OCI-LY7 (cell line): Measurements from ENCODE around the gene ZNF44. TPM values are rescaled to one million over a fixed set of nuclear protein-coding genes. Genes with fewer than 3 reads are reported as not detected.

Experiments
- BruUV-seq: library from RNA; stranded (reverse); fragments of 400-500 nt; replicated peaks from 2 replicates; lab custom pipeline; 2021; lab: Mats Ljungman, UMichigan
- CTCF ChIA-PET: fragments of 300-600 bp; sonication (Branson Sonifier 250); formaldehyde crosslinking; loops from one replicate; lab custom pipeline; 2022; ENCODE audit warnings: antibody characterized with exemption; ENCODE audit not compliant: unreplicated experiment; lab: Charles Lee
- POLR2A ChIA-PET: fragments of 300-600 bp; sonication (Branson Sonifier 250); formaldehyde crosslinking; loops from one replicate; lab custom pipeline; 2022; ENCODE audit warnings: antibody characterized with exemption; lab: Charles Lee
- DNase-seq: peaks from one replicate; pipeline ENCODE4 v3.0.0-alpha.2; 2015; ENCODE audit warnings: low spot score
- H2AFZ ChIP-seq: fragments of 200-600 bp; sonication (generic), shearing (Covaris generic); 2 replicates; pipeline ENCODE4 v1.6.1; 2014; ENCODE audit warnings: mild to moderate bottlenecking, antibody characterized with exemption, low read length, moderate library complexity
- H3K27ac ChIP-seq: fragments of 200-600 bp; sonication (generic); 2 replicates; pipeline ENCODE4 v1.5.1; 2014; ENCODE audit warnings: mixed run types, low read depth, mild to moderate bottlenecking, moderate library complexity, low read length, inconsistent platforms; ENCODE audit not compliant: poor library complexity, severe bottlenecking
- H3K36me3 ChIP-seq: fragments of 200-600 bp; sonication (generic); 2 replicates; pipeline ENCODE4 v1.6.1; 2014; ENCODE audit warnings: mild to moderate bottlenecking, antibody characterized with exemption, low read length, moderate library complexity, mixed read lengths; ENCODE audit not compliant: insufficient read depth
- H3K4me1 ChIP-seq: fragments of 200-600 bp; sonication (generic); 2 replicates; pipeline ENCODE4 v1.5.1; 2014; ENCODE audit warnings: mild to moderate bottlenecking, low read length; ENCODE audit not compliant: insufficient read depth, poor library complexity, severe bottlenecking
- H3K4me2 ChIP-seq: fragments of 200-600 bp; sonication (generic); 2 replicates; pipeline ENCODE4 v1.6.1; 2014; ENCODE audit warnings: mild to moderate bottlenecking, low read length
- H3K4me3 ChIP-seq: fragments of 200-600 bp; sonication (generic); 2 replicates; pipeline ENCODE4 v1.5.1; 2014; ENCODE audit warnings: mild to moderate bottlenecking, low read depth, low read length; ENCODE audit not compliant: poor library complexity, severe bottlenecking
- H3K79me2 ChIP-seq: fragments of 200-600 bp; sonication (generic); 2 replicates; pipeline ENCODE4 v1.6.1; 2016; ENCODE audit warnings: low read depth, mild to moderate bottlenecking, low read length, moderate library complexity, mixed read lengths; ENCODE audit not compliant: insufficient read depth
- H3K9me2 ChIP-seq: fragments of 200-600 bp; sonication (generic); 2 replicates; pipeline ENCODE4 v1.6.1; 2016; ENCODE audit warnings: mild to moderate bottlenecking, low read length, mixed read lengths; ENCODE audit not compliant: insufficient read depth
- H3K9me3 ChIP-seq: fragments of 200-600 bp; sonication (generic); 2 replicates; pipeline ENCODE4 v1.6.1; 2014; ENCODE audit warnings: mild to moderate bottlenecking, mixed run types, low read length, mixed read lengths
- H4K20me1 ChIP-seq: fragments of 200-600 bp; sonication (generic); 2 replicates; pipeline ENCODE4 v1.6.1; 2014; ENCODE audit warnings: mild to moderate bottlenecking, antibody characterized with exemption, low read length, moderate library complexity, mixed read lengths; ENCODE audit not compliant: insufficient read depth
- EZH2phosphoT487 ChIP-seq: fragments of 200-600 bp; sonication (generic); IDR thresholded peaks from 2 replicates; pipeline ENCODE4 v1.6.1; 2018; ENCODE audit warnings: low read depth, borderline replicate concordance, mild to moderate bottlenecking, mixed run types, antibody characterized with exemption, low read length, moderate library complexity, mixed read lengths
- intact Hi-C: fragments of 100-400 bp; cut with micrococcal nuclease; formaldehyde crosslinking; loops from one replicate; pipeline ENCODE4 v1.10.0; 2022; ENCODE audit not compliant: unreplicated experiment
- total RNA-seq, 2 experiments: library from RNA; depleted of rRNA in 1 of 2; stranded (reverse); fragments of >200 nt in 1 of 2; shearing (Covaris generic) in 1 of 2; gene quantifications; 2 replicates each; pipeline ENCODE4 v1.2.3, GENCODE V29; 2014 to 2022
- TF ChIP-seq, protein P1 (sequence below): fragments of 200-600 bp; sonication (generic); conservative IDR thresholded peaks from 2 replicates; pipeline ENCODE4 v1.5.1; 2014; ENCODE audit warnings: mild to moderate bottlenecking, antibody characterized with exemption, low read length, moderate library complexity, mixed read lengths

ZNF44 gene
- total RNA-seq, 2 experiments from 2014 or later = 4.1 to 10.6 TPM

DNA sequence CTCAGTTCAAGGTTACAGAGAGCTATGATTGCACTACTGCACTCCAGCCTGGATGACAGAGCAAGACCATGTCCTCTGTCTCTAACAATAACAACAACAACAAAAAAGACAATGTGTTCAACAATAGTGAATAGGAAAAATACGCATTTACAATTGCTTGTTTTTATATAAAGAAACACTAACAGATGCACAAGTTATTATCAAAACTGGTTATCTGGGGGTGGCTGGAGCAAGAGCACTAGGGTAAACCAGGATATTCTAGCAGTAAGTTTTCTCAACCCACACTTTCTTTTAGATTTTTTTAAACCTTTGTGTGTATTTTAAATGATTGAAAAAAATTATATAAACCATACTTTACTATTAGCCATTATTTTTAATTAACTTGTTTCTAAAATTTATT lies 33.1 kb downstream of the ZNF44 start:
- intact Hi-C loops = no loop called here
- ChIA-PET CTCF (no interaction called here), POLR2A (no interaction called here)
- DNase-seq = no peak
- Histone ChIP-seq H3K9me2 (no peaks in the 10 kb centered on the region), H3K4me1 (no peaks in the 10 kb centered on the region), H3K9me3 (no peaks in the 10 kb centered on the region), H2AFZ (no peak overlapping the region), H4K20me1 (no peaks in the 10 kb centered on the region), H3K4me3 (no peak overlapping the region), H3K79me2 (no peaks in the 10 kb centered on the region), H3K4me2 (no peak overlapping the region), H3K36me3 (no peaks in the 10 kb centered on the region), H3K27ac (no peak overlapping the region)
- no peak for TF ChIP-seq EZH2phosphoT487
- no TSS peak for BruUV-seq

DNA sequence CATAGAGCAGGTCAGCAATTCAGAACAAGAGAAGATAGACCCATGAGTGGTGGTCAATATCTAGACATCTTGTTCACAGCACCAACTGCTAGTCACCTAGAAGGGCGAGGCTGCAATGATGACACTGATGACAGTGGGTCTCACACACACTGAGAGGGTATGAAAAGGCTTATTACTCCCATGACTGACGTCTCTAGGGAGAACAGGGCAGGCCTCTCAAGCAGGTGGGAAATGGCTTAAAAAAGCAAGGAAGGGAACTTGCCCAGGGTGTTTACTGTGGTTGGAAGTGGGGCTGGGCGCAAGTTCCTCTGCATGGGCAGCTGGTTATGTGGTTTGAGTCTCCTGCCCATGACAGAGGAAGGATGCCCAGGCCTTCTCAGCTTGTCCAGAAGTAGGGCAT lies 33.8 kb downstream of the ZNF44 start:
- DNase-seq = no peak
- H3K9me2 ChIP-seq = no peaks in the 10 kb centered on the region
- H3K36me3 ChIP-seq = no peaks in the 10 kb centered on the region
- H2AFZ ChIP-seq = no peak overlapping the region
- intact Hi-C loops = no loop called here
- no TSS peak for BruUV-seq
- no peaks in the 10 kb centered on the region for H3K79me2 ChIP-seq
- no peak overlapping the region for H3K4me3 ChIP-seq
- no peaks in the 10 kb centered on the region for H3K4me1 ChIP-seq
- TF ChIP-seq, protein P1, sequence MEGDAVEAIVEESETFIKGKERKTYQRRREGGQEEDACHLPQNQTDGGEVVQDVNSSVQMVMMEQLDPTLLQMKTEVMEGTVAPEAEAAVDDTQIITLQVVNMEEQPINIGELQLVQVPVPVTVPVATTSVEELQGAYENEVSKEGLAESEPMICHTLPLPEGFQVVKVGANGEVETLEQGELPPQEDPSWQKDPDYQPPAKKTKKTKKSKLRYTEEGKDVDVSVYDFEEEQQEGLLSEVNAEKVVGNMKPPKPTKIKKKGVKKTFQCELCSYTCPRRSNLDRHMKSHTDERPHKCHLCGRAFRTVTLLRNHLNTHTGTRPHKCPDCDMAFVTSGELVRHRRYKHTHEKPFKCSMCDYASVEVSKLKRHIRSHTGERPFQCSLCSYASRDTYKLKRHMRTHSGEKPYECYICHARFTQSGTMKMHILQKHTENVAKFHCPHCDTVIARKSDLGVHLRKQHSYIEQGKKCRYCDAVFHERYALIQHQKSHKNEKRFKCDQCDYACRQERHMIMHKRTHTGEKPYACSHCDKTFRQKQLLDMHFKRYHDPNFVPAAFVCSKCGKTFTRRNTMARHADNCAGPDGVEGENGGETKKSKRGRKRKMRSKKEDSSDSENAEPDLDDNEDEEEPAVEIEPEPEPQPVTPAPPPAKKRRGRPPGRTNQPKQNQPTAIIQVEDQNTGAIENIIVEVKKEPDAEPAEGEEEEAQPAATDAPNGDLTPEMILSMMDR = no peak
- no peak for TF ChIP-seq EZH2phosphoT487
- CTCF ChIA-PET = no interaction called here
- H4K20me1 ChIP-seq = no peaks in the 10 kb centered on the region
- H3K4me2 ChIP-seq = no peak overlapping the region
- POLR2A ChIA-PET = no interaction called here
- H3K9me3 ChIP-seq = no peaks in the 10 kb centered on the region
- H3K27ac ChIP-seq = no peak overlapping the region

DNA sequence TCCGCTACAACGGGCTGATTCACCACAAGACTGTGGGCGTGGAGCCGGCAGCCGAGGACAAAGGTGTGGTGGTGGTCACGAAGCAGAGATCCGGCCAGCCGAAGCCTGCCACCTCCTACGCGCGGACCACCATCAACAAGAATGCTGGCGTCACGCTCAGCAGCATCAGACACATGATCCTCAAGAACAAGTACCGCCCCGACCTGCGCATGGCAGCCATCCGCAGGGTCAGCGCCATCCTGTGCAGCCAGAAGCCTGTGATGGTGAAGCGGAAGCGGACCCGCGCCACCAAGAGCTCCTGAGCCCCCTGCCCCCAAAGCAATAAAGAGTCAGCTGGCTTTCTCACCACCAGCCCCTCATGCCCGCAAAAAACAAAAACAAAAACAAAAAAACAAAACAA lies 34.4 kb downstream of the ZNF44 start:
- H3K27ac ChIP-seq = no peak overlapping the region
- intact Hi-C loops = no loop called here
- no peak for TF ChIP-seq EZH2phosphoT487
- TF ChIP-seq, protein P1 = no peak
- DNase-seq = no peak
- H2AFZ ChIP-seq = no peak overlapping the region
- ChIA-PET POLR2A (no interaction called here), CTCF (no interaction called here)
- H3K4me3 ChIP-seq = no peak overlapping the region
- no peaks in the 10 kb centered on the region for H3K9me3 ChIP-seq
- H3K9me2 ChIP-seq = no peaks in the 10 kb centered on the region
- no peaks in the 10 kb centered on the region for H4K20me1 ChIP-seq
- H3K4me2 ChIP-seq = no peak overlapping the region
- H3K4me1 ChIP-seq = no peaks in the 10 kb centered on the region
- H3K79me2 ChIP-seq = no peaks in the 10 kb centered on the region
- no peaks in the 10 kb centered on the region for H3K36me3 ChIP-seq
- no TSS peak for BruUV-seq
